Mesendoderm (in vitro differentiated cells): Measurements from ENCODE around the gene SMTNL2.
A peak's percentile ranks its signal among the peaks of the same experiment; 100 is the strongest.

ENCODE experiments used
- DNase-seq: peaks from one replicate; pipeline ENCODE4 v3.0.0; 2013
- H2AK5ac ChIP-seq: 2 replicates; pipeline ENCODE4 v1.6.1; 2013; ENCODE audit warnings: low read length, inconsistent platforms
- H2BK120ac ChIP-seq: 2 replicates; pipeline ENCODE4 v1.6.1; 2013; ENCODE audit warnings: low read depth, mild to moderate bottlenecking, low read length, moderate library complexity, mixed read lengths
- H2BK15ac ChIP-seq: replicated peaks from 2 replicates; pipeline ENCODE4 v1.6.1; 2013; ENCODE audit warnings: low read depth, mild to moderate bottlenecking, moderate library complexity
- H2BK5ac ChIP-seq: 2 replicates; pipeline ENCODE4 v1.6.1; 2013; ENCODE audit warnings: low read length, inconsistent platforms
- H3K18ac ChIP-seq: 2 replicates; pipeline ENCODE4 v1.6.1; 2013; ENCODE audit warnings: mild to moderate bottlenecking, low read length, mixed read lengths
- H3K23ac ChIP-seq: one replicate; pipeline ENCODE4 v1.6.1; 2013; ENCODE audit warnings: low read length
- H3K27ac ChIP-seq: 2 replicates; pipeline ENCODE4 v1.5.1; 2013; ENCODE audit warnings: low read depth, mild to moderate bottlenecking, inconsistent platforms, low read length, moderate library complexity
- H3K27me3 ChIP-seq: 2 replicates; pipeline ENCODE4 v1.6.1; 2013; ENCODE audit warnings: low read length, control low read depth, mild to moderate bottlenecking, inconsistent platforms; ENCODE audit not compliant: insufficient read depth, poor library complexity
- H3K36me3 ChIP-seq: 2 replicates; pipeline ENCODE4 v1.6.1; 2013; ENCODE audit warnings: low read length, inconsistent platforms; ENCODE audit not compliant: control insufficient read depth, insufficient read depth
- H3K4ac ChIP-seq: one replicate; pipeline ENCODE4 v1.6.1; 2013; ENCODE audit warnings: low read depth, mild to moderate bottlenecking, low read length, moderate library complexity
- H3K4me1 ChIP-seq: 2 replicates; pipeline ENCODE4 v1.6.1; 2013; ENCODE audit warnings: low read depth, low read length, inconsistent platforms; ENCODE audit not compliant: control insufficient read depth
- H3K4me2 ChIP-seq: 2 replicates; pipeline ENCODE4 v1.6.1; 2013; ENCODE audit warnings: low read length
- H3K4me3 ChIP-seq: 2 replicates; pipeline ENCODE4 v1.5.1; 2013; ENCODE audit warnings: mild to moderate bottlenecking, low read length
- H3K56ac ChIP-seq: one replicate; pipeline ENCODE4 v1.6.1; 2013; ENCODE audit warnings: low read length
- H3K79me1 ChIP-seq: 2 replicates; pipeline ENCODE4 v1.6.1; 2013; ENCODE audit warnings: low read length, inconsistent platforms
- H3K79me2 ChIP-seq: 2 replicates; pipeline ENCODE4 v1.6.1; 2013; ENCODE audit warnings: mild to moderate bottlenecking, low read length; ENCODE audit not compliant: control insufficient read depth, insufficient read depth
- H3K9ac ChIP-seq: 2 replicates; pipeline ENCODE4 v1.6.1; 2013; ENCODE audit warnings: low read length, inconsistent platforms
- H4K5ac ChIP-seq: one replicate; pipeline ENCODE4 v1.6.1; 2013; ENCODE audit warnings: low read length
- H4K8ac ChIP-seq: one replicate; pipeline ENCODE4 v1.6.1; 2013; ENCODE audit warnings: low read depth, mild to moderate bottlenecking, control low read depth, low read length, moderate library complexity
- WGBS: extraction: QIAGEN DNeasy Blood & Tissue Kit; methylation state at CpG from one replicate; pipeline ENCODE4 v1.1.7; 2013; ENCODE audit warnings: low lambda C conversion rate, missing lambda C conversion rate; ENCODE audit not compliant: insufficient coverage; ENCODE audit errors: extremely low coverage; 5-methylcytosine and 5-hydroxymethylcytosine counted together

SMTNL2 gene

DNA sequence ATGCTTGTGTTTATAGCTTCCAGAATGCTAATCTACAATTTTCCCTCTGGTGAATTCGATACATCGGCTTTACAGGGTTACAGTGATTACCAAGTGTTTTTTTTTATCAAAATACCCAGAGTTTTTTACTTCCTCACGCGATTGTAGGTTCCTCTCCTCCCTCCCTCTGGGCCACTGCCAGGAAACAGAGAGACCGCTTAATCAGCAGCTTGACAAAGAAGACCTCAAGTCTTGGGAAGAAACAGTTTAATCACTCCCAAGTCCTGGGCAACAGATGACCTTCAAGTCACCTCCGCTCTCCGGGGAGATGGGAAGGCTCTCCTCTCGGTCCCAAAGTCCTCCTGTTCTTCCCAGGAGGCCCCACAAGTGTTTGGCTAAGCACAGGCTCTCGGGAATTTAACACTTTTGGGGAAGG, 23.5 kb downstream of the SMTNL2 start:
- Histone ChIP-seq H3K4me2 (no peak overlapping the region), H3K9ac (no peak overlapping the region), H3K4ac (no peak overlapping the region), H3K36me3 (no peaks in the 10 kb centered on the region), H3K79me1 (no peaks in the 10 kb centered on the region), H3K4me3 (no peak overlapping the region), H3K23ac (no peak overlapping the region), H4K8ac (no peak overlapping the region), H2BK5ac (no peak overlapping the region), H4K5ac (no peak overlapping the region), H2BK15ac (no peak overlapping the region), H3K27me3 (no peaks in the 10 kb centered on the region), H3K56ac (peak overlapping the region; percentile 15), H3K4me1 (no peaks in the 10 kb centered on the region), H2BK120ac (no peak overlapping the region), H3K79me2 (no peaks in the 10 kb centered on the region), H3K18ac (no peak overlapping the region), H3K27ac (no peak overlapping the region), H2AK5ac (no peak overlapping the region)
- DNase-seq: no peak
- WGBS: no CpG with 5 or more reads among the region's 9 CpGs

DNA sequence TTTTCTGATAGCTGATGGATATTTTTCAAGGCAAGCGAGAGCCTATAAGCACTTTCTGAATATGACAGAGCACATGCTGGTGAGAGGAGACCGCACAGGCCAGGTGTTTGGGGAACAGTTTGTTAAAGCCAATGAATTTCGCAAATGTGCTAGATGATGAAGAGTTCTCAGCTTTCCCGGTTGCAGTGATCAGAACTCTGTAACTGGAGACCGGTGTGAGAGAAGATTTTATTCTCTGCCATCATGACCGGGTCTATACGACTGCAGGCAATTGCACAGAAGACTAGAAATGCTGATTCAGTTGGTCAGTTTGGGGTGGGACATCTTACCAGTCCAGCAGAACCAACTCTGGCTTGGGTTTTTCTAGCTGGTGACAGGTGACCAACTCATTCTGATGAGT, 25.4 kb downstream of the SMTNL2 start:
- Histone ChIP-seq H3K4ac (no peak overlapping the region), H3K27ac (no peak overlapping the region), H3K9ac (no peak overlapping the region), H3K79me2 (no peaks in the 10 kb centered on the region), H2BK120ac (no peak overlapping the region), H4K8ac (no peak overlapping the region), H3K36me3 (no peaks in the 10 kb centered on the region), H3K79me1 (no peaks in the 10 kb centered on the region), H3K18ac (no peak overlapping the region), H3K23ac (no peak overlapping the region), H3K4me2 (no peak overlapping the region), H4K5ac (no peak overlapping the region), H2BK5ac (no peak overlapping the region), H3K27me3 (no peaks in the 10 kb centered on the region), H3K4me3 (no peak overlapping the region), H2BK15ac (no peak overlapping the region), H3K56ac (no peak overlapping the region), H3K4me1 (no peaks in the 10 kb centered on the region), H2AK5ac (no peak overlapping the region)
- WGBS: no CpG with 5 or more reads among the region's 7 CpGs
- no peak for DNase-seq

DNA sequence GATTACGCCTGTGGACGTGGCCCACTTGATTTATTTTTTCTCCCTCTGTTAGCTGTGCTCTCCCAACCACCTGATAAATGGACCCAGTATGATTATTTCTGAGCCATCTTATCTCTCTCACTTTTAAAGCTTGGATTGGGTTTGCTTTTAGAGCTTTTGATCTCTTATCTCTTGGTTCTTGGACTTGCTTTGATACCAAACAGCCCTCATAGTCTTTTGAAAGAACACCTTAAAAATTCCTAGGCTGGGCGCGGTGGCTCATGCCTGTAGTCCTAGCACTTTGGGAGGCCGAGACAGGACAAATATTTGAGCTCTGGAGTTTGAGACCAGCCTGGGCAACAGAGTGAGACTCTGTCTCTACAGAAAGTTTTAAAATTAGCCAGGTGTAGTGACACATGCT, 25.8 kb downstream of the SMTNL2 start:
- Histone ChIP-seq H3K4me3 (no peak overlapping the region), H3K18ac (no peak overlapping the region), H2BK15ac (no peak overlapping the region), H3K36me3 (no peaks in the 10 kb centered on the region), H3K23ac (no peak overlapping the region), H3K79me2 (no peaks in the 10 kb centered on the region), H2BK120ac (no peak overlapping the region), H3K4me2 (no peak overlapping the region), H3K4ac (no peak overlapping the region), H3K4me1 (no peaks in the 10 kb centered on the region), H3K27me3 (no peaks in the 10 kb centered on the region), H3K79me1 (no peaks in the 10 kb centered on the region), H3K27ac (no peak overlapping the region), H2AK5ac (no peak overlapping the region), H4K5ac (no peak overlapping the region), H3K56ac (no peak overlapping the region), H3K9ac (no peak overlapping the region), H4K8ac (no peak overlapping the region), H2BK5ac (no peak overlapping the region)
- no CpG with 5 or more reads among the region's 5 CpGs for WGBS
- DNase-seq: no peak

DNA sequence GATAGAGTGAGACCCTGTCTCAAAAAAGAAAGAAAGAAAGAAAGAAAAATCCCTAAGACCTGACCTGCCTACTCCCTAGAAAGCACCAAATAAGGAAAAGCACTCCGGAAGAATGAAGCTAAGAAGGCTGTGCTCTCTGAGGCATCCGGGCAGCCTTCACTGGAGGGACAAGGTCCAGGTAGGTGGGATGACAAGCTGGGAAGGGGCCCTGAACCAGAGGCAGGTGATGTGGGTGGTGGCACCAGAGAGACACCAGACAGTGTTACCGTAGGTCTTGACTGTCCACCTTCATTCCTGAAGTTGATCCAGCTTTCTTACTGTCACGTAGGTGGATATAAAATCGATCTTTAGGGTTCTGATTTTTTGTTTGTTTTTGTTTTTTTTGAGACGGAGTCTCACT, 26.3 kb downstream of the SMTNL2 start:
- H3K4me3 ChIP-seq: no peak overlapping the region
- H3K79me2 ChIP-seq: no peaks in the 10 kb centered on the region
- no peaks in the 10 kb centered on the region for H3K4me1 ChIP-seq
- H3K56ac ChIP-seq: no peak overlapping the region
- DNase-seq: no peak
- H2BK120ac ChIP-seq: no peak overlapping the region
- no peak overlapping the region for H2BK15ac ChIP-seq
- H3K9ac ChIP-seq: no peak overlapping the region
- no peaks in the 10 kb centered on the region for H3K79me1 ChIP-seq
- H3K27ac ChIP-seq: no peak overlapping the region
- H3K4me2 ChIP-seq: no peak overlapping the region
- H2AK5ac ChIP-seq: no peak overlapping the region
- no peaks in the 10 kb centered on the region for H3K36me3 ChIP-seq
- H3K18ac ChIP-seq: no peak overlapping the region
- no peak overlapping the region for H4K8ac ChIP-seq
- no peak overlapping the region for H3K4ac ChIP-seq
- no CpG with 5 or more reads among the region's 6 CpGs for WGBS
- H2BK5ac ChIP-seq: no peak overlapping the region
- H3K23ac ChIP-seq: no peak overlapping the region
- no peak overlapping the region for H4K5ac ChIP-seq
- no peaks in the 10 kb centered on the region for H3K27me3 ChIP-seq

DNA sequence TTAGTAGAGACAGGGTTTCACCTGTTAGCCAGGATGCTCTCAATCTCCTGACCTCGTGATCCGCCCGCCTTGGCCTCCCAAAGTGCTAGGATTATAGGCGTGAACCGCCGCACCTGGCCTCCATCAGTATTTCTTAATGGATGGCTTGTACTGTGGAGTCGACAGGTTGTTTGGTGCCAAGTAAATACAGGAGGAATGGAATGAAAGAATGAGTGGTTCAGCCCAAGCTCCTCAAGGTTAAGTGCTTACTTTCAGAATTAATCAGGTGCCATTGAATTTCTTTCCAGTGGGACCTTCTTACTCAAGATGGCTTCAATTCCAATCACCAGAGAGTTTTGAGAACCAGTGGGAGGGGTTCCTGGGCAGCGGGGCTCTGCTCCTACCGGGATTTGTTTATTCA, 32.1 kb downstream of the SMTNL2 start:
- no peak overlapping the region for H3K4me2 ChIP-seq
- H3K56ac ChIP-seq: no peak overlapping the region
- no peak overlapping the region for H3K9ac ChIP-seq
- no peak overlapping the region for H4K8ac ChIP-seq
- no peak overlapping the region for H2BK120ac ChIP-seq
- no peaks in the 10 kb centered on the region for H3K27me3 ChIP-seq
- H3K18ac ChIP-seq: no peak overlapping the region
- WGBS: no CpG with 5 or more reads among the region's 9 CpGs
- no peaks in the 10 kb centered on the region for H3K36me3 ChIP-seq
- H4K5ac ChIP-seq: no peak overlapping the region
- no peak overlapping the region for H2BK5ac ChIP-seq
- no peak overlapping the region for H3K4me3 ChIP-seq
- no peak for DNase-seq
- H3K4ac ChIP-seq: no peak overlapping the region
- no peak overlapping the region for H2BK15ac ChIP-seq
- no peak overlapping the region for H3K27ac ChIP-seq
- H3K79me2 ChIP-seq: no peaks in the 10 kb centered on the region
- no peaks in the 10 kb centered on the region for H3K4me1 ChIP-seq
- no peak overlapping the region for H2AK5ac ChIP-seq
- no peak overlapping the region for H3K23ac ChIP-seq
- H3K79me1 ChIP-seq: no peaks in the 10 kb centered on the region

DNA sequence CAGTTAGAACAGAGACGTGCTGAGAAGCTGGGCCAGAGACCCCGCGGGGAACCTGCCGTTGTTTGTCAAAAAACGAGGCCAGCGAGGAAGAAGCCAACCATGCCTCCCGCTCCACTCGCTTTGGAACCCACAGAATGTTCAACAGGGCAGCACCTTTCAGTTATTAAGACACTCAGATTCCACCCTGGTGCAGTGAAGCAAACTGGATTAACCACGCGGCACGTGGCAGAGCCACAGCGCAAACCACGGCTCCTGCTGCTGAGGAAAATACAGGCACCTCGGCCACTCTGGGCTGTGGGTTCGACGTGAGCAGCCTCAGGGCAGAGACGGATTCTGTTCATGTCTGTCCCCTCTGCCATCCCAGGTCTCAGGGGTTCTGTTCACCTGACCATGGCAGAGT, 32.8 kb downstream of the SMTNL2 start:
- Histone ChIP-seq H4K8ac (no peak overlapping the region), H2BK5ac (no peak overlapping the region), H2BK15ac (no peak overlapping the region), H3K18ac (no peak overlapping the region), H4K5ac (no peak overlapping the region), H3K79me1 (no peaks in the 10 kb centered on the region), H3K27me3 (no peaks in the 10 kb centered on the region), H3K4ac (no peak overlapping the region), H3K27ac (no peak overlapping the region), H3K4me1 (no peaks in the 10 kb centered on the region), H3K79me2 (no peaks in the 10 kb centered on the region), H3K9ac (no peak overlapping the region), H3K4me2 (no peak overlapping the region), H3K36me3 (no peaks in the 10 kb centered on the region), H3K23ac (no peak overlapping the region), H2AK5ac (no peak overlapping the region), H3K4me3 (no peak overlapping the region), H3K56ac (no peak overlapping the region), H2BK120ac (no peak overlapping the region)
- WGBS: no CpG with 5 or more reads among the region's 17 CpGs
- DNase-seq: no peak
